ENCODE results near the gene PTS. TPM values are rescaled to one million over a fixed set of nuclear protein-coding genes. Genes with fewer than 3 reads are reported as not detected.

Gene PTS
- total RNA-seq, 1 experiment from 2014 or later: 48.6 TPM

DNA sequence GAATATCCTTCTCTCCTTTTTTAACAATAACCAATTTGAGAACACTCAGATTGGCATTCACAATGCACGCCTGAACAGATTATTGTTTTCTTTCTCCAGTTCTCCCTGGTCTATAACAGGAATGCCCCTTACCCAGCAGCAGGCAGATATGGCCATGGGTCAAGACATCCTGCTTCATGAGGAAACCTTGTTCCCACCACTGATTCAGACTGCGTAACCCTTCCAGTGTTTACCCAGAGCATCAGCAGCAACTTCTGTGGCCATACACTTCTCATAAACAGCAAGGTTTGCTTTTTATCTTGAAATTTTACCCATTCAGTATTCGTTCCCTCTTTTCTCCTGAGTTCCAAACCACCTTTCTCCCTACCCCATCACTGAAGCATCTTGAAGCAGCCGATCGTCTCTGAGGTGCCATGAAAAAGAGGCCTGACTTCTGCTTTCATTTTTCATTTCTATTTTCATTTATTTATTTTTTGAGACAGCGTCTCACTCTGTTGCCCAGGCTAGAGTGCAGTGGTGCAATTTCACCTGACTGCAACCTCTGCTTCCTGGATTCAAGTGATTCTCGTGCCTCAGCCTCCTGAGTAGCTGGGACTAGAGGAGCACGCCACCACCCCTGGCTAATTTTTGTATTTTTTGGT lies 9.6 kb downstream of the PTS start:
- no peak overlapping the region for H4K91ac ChIP-seq (ENCODE audit: insufficient read length, low read depth, low read length)
- H3K18ac ChIP-seq (ENCODE audit: insufficient read length, low read depth, low read length): no peak overlapping the region
- TF ChIP-seq, protein P1, sequence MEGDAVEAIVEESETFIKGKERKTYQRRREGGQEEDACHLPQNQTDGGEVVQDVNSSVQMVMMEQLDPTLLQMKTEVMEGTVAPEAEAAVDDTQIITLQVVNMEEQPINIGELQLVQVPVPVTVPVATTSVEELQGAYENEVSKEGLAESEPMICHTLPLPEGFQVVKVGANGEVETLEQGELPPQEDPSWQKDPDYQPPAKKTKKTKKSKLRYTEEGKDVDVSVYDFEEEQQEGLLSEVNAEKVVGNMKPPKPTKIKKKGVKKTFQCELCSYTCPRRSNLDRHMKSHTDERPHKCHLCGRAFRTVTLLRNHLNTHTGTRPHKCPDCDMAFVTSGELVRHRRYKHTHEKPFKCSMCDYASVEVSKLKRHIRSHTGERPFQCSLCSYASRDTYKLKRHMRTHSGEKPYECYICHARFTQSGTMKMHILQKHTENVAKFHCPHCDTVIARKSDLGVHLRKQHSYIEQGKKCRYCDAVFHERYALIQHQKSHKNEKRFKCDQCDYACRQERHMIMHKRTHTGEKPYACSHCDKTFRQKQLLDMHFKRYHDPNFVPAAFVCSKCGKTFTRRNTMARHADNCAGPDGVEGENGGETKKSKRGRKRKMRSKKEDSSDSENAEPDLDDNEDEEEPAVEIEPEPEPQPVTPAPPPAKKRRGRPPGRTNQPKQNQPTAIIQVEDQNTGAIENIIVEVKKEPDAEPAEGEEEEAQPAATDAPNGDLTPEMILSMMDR (conservative IDR thresholded peaks at IDR 0.05): no peak
- H2BK12ac ChIP-seq (ENCODE audit: insufficient read length, low read depth, low read length): no peak overlapping the region
- H3K4me2 ChIP-seq (ENCODE audit: insufficient read depth, insufficient read length, low read length): no peak overlapping the region
- no peak overlapping the region for H4K5ac ChIP-seq (ENCODE audit: insufficient read length, low read depth, low read length)
- H3K27me3 Mint-ChIP-seq (ENCODE audit: low read depth): no peaks in the 10 kb centered on the region
- H3K14ac ChIP-seq (ENCODE audit: insufficient read depth, low read length): no peak overlapping the region
- H3K9me3 ChIP-seq (ENCODE audit: control insufficient read depth, low read depth, low read length): no peaks in the 10 kb centered on the region
- no peak overlapping the region for H3K23ac ChIP-seq (ENCODE audit: insufficient read length, low read depth, low read length)
- no peaks in the 10 kb centered on the region for H3K23me2 ChIP-seq (ENCODE audit: insufficient read length, low read depth, low read length, poor library complexity, severe bottlenecking)
- no peak overlapping the region for H2BK5ac ChIP-seq (ENCODE audit: insufficient read length, low read length)
- no peaks in the 10 kb centered on the region for H3K4me1 ChIP-seq (ENCODE audit: insufficient read depth, low read length)
- H3K27me3 ChIP-seq (ENCODE audit: insufficient read depth, low read length): no peaks in the 10 kb centered on the region
- H3K4ac ChIP-seq (ENCODE audit: low read depth, low read length): no peak overlapping the region
- no peak for DNase-seq
- no peak overlapping the region for H3T11ph ChIP-seq (ENCODE audit: low read length)
- H2BK15ac ChIP-seq (ENCODE audit: low read depth, low read length): no peak overlapping the region
- H4K8ac ChIP-seq (replicated peaks; ENCODE audit: insufficient read length, low read depth, low read length): no peak overlapping the region
- no peak overlapping the region for H3K27ac Mint-ChIP-seq
- no peak overlapping the region for H3K27ac ChIP-seq (ENCODE audit: insufficient read length, low read depth, low read length)
- no peak overlapping the region for H2BK120ac ChIP-seq (ENCODE audit: low read depth, low read length, poor library complexity, severe bottlenecking)
- no peak overlapping the region for H2BK20ac ChIP-seq (ENCODE audit: low read depth, low read length, poor library complexity, severe bottlenecking)
- H3K9ac ChIP-seq (ENCODE audit: extremely low read depth, insufficient read length, low read length): no peak overlapping the region
- no peaks in the 10 kb centered on the region for H3K9me3 Mint-ChIP-seq
- peaks cover 6 to 40% (median 34%) of the 10 kb centered on the region in 3 experiments; a peak in 6 of 7 replicates for H3K36me3 Mint-ChIP-seq (ENCODE audit: insufficient read depth in 1 of 3, low read depth in 3 of 3)
- no CpG with 5 or more reads among the region's 8 CpGs for WGBS (ENCODE audit: extremely low coverage, insufficient read length, low lambda C conversion rate)
- H3K79me2 ChIP-seq (ENCODE audit: insufficient read depth, low read length): no peaks in the 10 kb centered on the region
- H3K56ac ChIP-seq (ENCODE audit: insufficient read length, low read depth, low read length): no peak overlapping the region
- H3K4me3 Mint-ChIP-seq: no peak overlapping the region
- peaks cover 0 to 7% of the 10 kb centered on the region in 2 experiments; a peak in 1 of 4 replicates for H3K4me1 Mint-ChIP-seq
- no peak overlapping the region for H2AK5ac ChIP-seq (ENCODE audit: insufficient read length, low read length)
- H3K79me1 ChIP-seq (ENCODE audit: insufficient read depth, low read depth, low read length, poor library complexity, severe bottlenecking): no peaks in the 10 kb centered on the region
- no peaks in the 10 kb centered on the region for H4K20me1 ChIP-seq (ENCODE audit: control insufficient read depth, insufficient read depth, insufficient read length)
- no peak overlapping the region for H2AFZ ChIP-seq (ENCODE audit: low read length)

Data from H9 (cell line).